ENCODE data around the gene RABEP2. TPM values are rescaled to one million over a fixed set of nuclear protein-coding genes. Genes with fewer than 3 reads are reported as not detected.
A peak's percentile ranks its signal among the peaks of the same experiment; 100 is the strongest.
"Not testable (repeated sequence)": the region's sequence is repeated elsewhere in the genome, so short reads cannot be mapped to it uniquely, and the experiment has no call there.

Gene RABEP2
- total RNA-seq, 1 donor from 2014 or later = 35.2 TPM

- TF ChIP-seq CTCF (conservative IDR thresholded peaks at IDR 0.05; ENCODE audit: low read depth, low read length) = no peak
- no peak for DNase-seq (ENCODE audit: low read depth)
- no peak overlapping the region for H3K4me3 ChIP-seq (ENCODE audit: low read depth, low read length)
Observed at GRCh38 chr16:28958836-28959235, 33.8 kb upstream of the RABEP2 start.

- no peak for DNase-seq (ENCODE audit: low read depth)
- no peak for TF ChIP-seq CTCF (conservative IDR thresholded peaks at IDR 0.05; ENCODE audit: low read depth, low read length)
- H3K4me3 ChIP-seq (ENCODE audit: low read depth, low read length) = no peak overlapping the region
Observed at GRCh38 chr16:28958216-28958615, 33.2 kb upstream of the RABEP2 start.

GRCh38 chr16:28951410-28951943, 26.4 kb upstream of the RABEP2 start:
- peak overlapping the region; percentile 97 for H3K4me3 ChIP-seq (ENCODE audit: low read depth, low read length)
- DNase-seq (ENCODE audit: low read depth) = no peak
- TF ChIP-seq CTCF (conservative IDR thresholded peaks at IDR 0.05; ENCODE audit: low read depth, low read length) = no peak

GRCh38 chr16:28950648-28951409, 25.8 kb upstream of the RABEP2 start, which contains the start of gene NFATC2IP:
TSS of gene NFATC2IP (plus strand) at chr16:28950937. CDS start at chr16:28951012, 75 bp downstream.
- TF ChIP-seq CTCF (conservative IDR thresholded peaks at IDR 0.05; ENCODE audit: low read depth, low read length) = no peak
- DNase-seq (ENCODE audit: low read depth) = peak; percentile 96
- H3K4me3 ChIP-seq (ENCODE audit: low read depth, low read length) = peak within 1 kb of the TSS; percentile 97

- no peak for DNase-seq (ENCODE audit: low read depth)
- H3K4me3 ChIP-seq (ENCODE audit: low read depth, low read length) = no peak overlapping the region
- TF ChIP-seq CTCF (conservative IDR thresholded peaks at IDR 0.05; ENCODE audit: low read depth, low read length) = no peak
Observed at GRCh38 chr16:28946681-28947080, 21.6 kb upstream of the RABEP2 start.

GRCh38 chr16:28943281-28943680, 18.2 kb upstream of the RABEP2 start:
- no peak for TF ChIP-seq CTCF (conservative IDR thresholded peaks at IDR 0.05; ENCODE audit: low read depth, low read length)
- no peak overlapping the region for H3K4me3 ChIP-seq (ENCODE audit: low read depth, low read length)
- no peak for DNase-seq (ENCODE audit: low read depth)

- H3K4me3 ChIP-seq (ENCODE audit: low read depth, low read length) = not testable (repeated sequence)
Observed at GRCh38 chr16:28939825-28940224, 14.8 kb upstream of the RABEP2 start.

More at GRCh38 chr16:28939825-28940224, 14.8 kb upstream of the RABEP2 start:
- not testable (repeated sequence) for DNase-seq (ENCODE audit: low read depth)
